Caco-2 (cell line): Measurements from ENCODE around the gene HPN. TPM values are rescaled to one million over a fixed set of nuclear protein-coding genes. Genes with fewer than 3 reads are reported as not detected.
"Not testable (repeated sequence)": the region's sequence is repeated elsewhere in the genome, so short reads cannot be mapped to it uniquely, and the experiment has no call there.

Source experiments
- BruUV-seq: library from RNA; stranded (reverse); fragments of 400-500 nt; replicated peaks from 2 replicates; lab custom pipeline; 2021; lab: Mats Ljungman, UMichigan
- CTCF ChIA-PET: fragments of 300-600 bp; sonication (Branson Sonifier 250); formaldehyde crosslinking; loops from one replicate; lab custom pipeline; 2022; ENCODE audit warnings: antibody characterized with exemption; lab: Charles Lee
- POLR2A ChIA-PET: fragments of 300-600 bp; sonication (Branson Sonifier 250); formaldehyde crosslinking; loops from one replicate; lab custom pipeline; 2022; ENCODE audit warnings: antibody characterized with exemption; lab: Charles Lee
- DNase-seq, 2 experiments: peaks; one replicate each; pipeline versions ENCODE4 v3.0.0 to v3.0.0-alpha.2; 2020 to 2022
- H3K27me3 ChIP-seq: replicated peaks from 2 replicates; pipeline ENCODE4 v1.6.0; 2011; ENCODE audit warnings: low read length; ENCODE audit not compliant: control insufficient read depth, insufficient read depth
- H3K36me3 ChIP-seq: 2 replicates; pipeline ENCODE4 v1.5.1; 2011; ENCODE audit warnings: low read length; ENCODE audit not compliant: control insufficient read depth, insufficient read depth
- H3K4me1 ChIP-seq: fragments of 250-450 bp; sonication (Bioruptor Pico); 2 replicates; pipeline ENCODE4 v1.5.1; 2020; ENCODE audit warnings: mild to moderate bottlenecking
- H3K4me3 ChIP-seq: 2 replicates; pipeline ENCODE4 v1.5.1; 2011; ENCODE audit warnings: low read depth, mild to moderate bottlenecking, control low read depth, low read length
- H3K9me3 ChIP-seq: fragments of 250-450 bp; sonication (Bioruptor Pico); 2 replicates; pipeline ENCODE4 v1.5.1; 2020; ENCODE audit warnings: mild to moderate bottlenecking, moderate library complexity
- H3K27ac Mint-ChIP-seq: one replicate; pipeline ENCODE4 v1.8.0; 2022; ENCODE audit warnings: mixed read lengths; ENCODE audit not compliant: unreplicated experiment
- H3K27me3 Mint-ChIP-seq: one replicate; pipeline ENCODE4 v1.8.0; 2022; ENCODE audit warnings: mixed read lengths; ENCODE audit not compliant: insufficient read depth, unreplicated experiment
- H3K36me3 Mint-ChIP-seq: one replicate; pipeline ENCODE4 v1.8.0; 2022; ENCODE audit warnings: mild to moderate bottlenecking, mixed read lengths; ENCODE audit not compliant: insufficient read depth, unreplicated experiment
- H3K4me1 Mint-ChIP-seq: one replicate; pipeline ENCODE4 v1.8.0; 2022; ENCODE audit warnings: low read depth, mixed read lengths; ENCODE audit not compliant: unreplicated experiment
- H3K4me3 Mint-ChIP-seq: one replicate; pipeline ENCODE4 v1.8.0; 2022; ENCODE audit warnings: mild to moderate bottlenecking, moderate library complexity, mixed read lengths; ENCODE audit not compliant: unreplicated experiment
- H3K9me3 Mint-ChIP-seq: one replicate; pipeline ENCODE4 v1.8.0; 2022; ENCODE audit warnings: mixed read lengths; ENCODE audit not compliant: unreplicated experiment
- intact Hi-C: fragments of 100-400 bp; cut with micrococcal nuclease; formaldehyde crosslinking; loops from one replicate; pipeline ENCODE4 v1.10.0; 2022; ENCODE audit not compliant: unreplicated experiment
- total RNA-seq: library from RNA; stranded (reverse); gene quantifications from 2 replicates; pipeline ENCODE4 v1.2.3, GENCODE V29; 2022
- TF ChIP-seq, protein P1 (sequence below), 2 experiments: fragments of 200-600 bp in 1 of 2; IDR thresholded peaks; 1 replicate in 1 of 2; 2 replicates in 1 of 2; pipeline versions ENCODE4 v1.5.1 to v1.8.0; 2011 to 2022; ENCODE audit warnings: antibody characterized with exemption in 1 of 2, control low read depth in 1 of 2, inconsistent platforms in 1 of 2, low read depth in 1 of 2, low read length in 1 of 2, mild to moderate bottlenecking in 1 of 2, moderate library complexity in 1 of 2; ENCODE audit not compliant: insufficient read depth in 1 of 2, severe bottlenecking in 1 of 2, unreplicated experiment in 1 of 2

Gene HPN
- total RNA-seq, 1 experiment from 2014 or later = 20.8 TPM

- intact Hi-C loops = loop anchor here (1.0 kb wide), 1 partner anchor 41 kb away; no protein-coding TSS in a partner anchor
- POLR2A ChIA-PET = no interaction called here
These were observed 27.4 kb upstream of the HPN start for GRCh38 chr19:35013820-35014754.

GRCh38 chr19:35014774-35015173 is 26.7 kb upstream of the HPN start:
- not testable (repeated sequence) for H3K27ac Mint-ChIP-seq
- CTCF ChIA-PET = interaction anchor here (1.0 kb wide), 1 partner anchor 9 kb away, joined by 5 read pairs; no protein-coding TSS in a partner anchor

More at GRCh38 chr19:35013820-35014754, 27.4 kb upstream of the HPN start:
- H3K27me3 Mint-ChIP-seq = no peaks in the 10 kb centered on the region
- BruUV-seq = no TSS peak
- no peak for DNase-seq
- H3K36me3 Mint-ChIP-seq = peaks cover 97% of the 10 kb centered on the region
- no peaks in the 10 kb centered on the region for H3K4me1 ChIP-seq
- CTCF ChIA-PET = interaction anchor here (1.0 kb wide), 2 partner anchors 8 to 42 kb away, joined by 5 read pairs; no protein-coding TSS in a partner anchor
- H3K4me3 Mint-ChIP-seq = peak overlapping the region; percentile 32
- H3K27ac Mint-ChIP-seq = peak overlapping the region; percentile 19
- no peaks in the 10 kb centered on the region for H3K27me3 ChIP-seq
- H3K4me1 Mint-ChIP-seq = peaks cover 8% of the 10 kb centered on the region
- peaks cover 13% of the 10 kb centered on the region for H3K36me3 ChIP-seq
- no peaks in the 10 kb centered on the region for H3K9me3 Mint-ChIP-seq
- H3K9me3 ChIP-seq = no peaks in the 10 kb centered on the region
- TF ChIP-seq, protein P1, sequence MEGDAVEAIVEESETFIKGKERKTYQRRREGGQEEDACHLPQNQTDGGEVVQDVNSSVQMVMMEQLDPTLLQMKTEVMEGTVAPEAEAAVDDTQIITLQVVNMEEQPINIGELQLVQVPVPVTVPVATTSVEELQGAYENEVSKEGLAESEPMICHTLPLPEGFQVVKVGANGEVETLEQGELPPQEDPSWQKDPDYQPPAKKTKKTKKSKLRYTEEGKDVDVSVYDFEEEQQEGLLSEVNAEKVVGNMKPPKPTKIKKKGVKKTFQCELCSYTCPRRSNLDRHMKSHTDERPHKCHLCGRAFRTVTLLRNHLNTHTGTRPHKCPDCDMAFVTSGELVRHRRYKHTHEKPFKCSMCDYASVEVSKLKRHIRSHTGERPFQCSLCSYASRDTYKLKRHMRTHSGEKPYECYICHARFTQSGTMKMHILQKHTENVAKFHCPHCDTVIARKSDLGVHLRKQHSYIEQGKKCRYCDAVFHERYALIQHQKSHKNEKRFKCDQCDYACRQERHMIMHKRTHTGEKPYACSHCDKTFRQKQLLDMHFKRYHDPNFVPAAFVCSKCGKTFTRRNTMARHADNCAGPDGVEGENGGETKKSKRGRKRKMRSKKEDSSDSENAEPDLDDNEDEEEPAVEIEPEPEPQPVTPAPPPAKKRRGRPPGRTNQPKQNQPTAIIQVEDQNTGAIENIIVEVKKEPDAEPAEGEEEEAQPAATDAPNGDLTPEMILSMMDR (IDR thresholded peaks at IDR 0.05; ENCODE audit: insufficient read depth in 1 of 2, low read depth in 1 of 2, low read length in 1 of 2, severe bottlenecking in 1 of 2, unreplicated experiment in 1 of 2) = no peak
- H3K4me3 ChIP-seq = no peak overlapping the region

DNA sequence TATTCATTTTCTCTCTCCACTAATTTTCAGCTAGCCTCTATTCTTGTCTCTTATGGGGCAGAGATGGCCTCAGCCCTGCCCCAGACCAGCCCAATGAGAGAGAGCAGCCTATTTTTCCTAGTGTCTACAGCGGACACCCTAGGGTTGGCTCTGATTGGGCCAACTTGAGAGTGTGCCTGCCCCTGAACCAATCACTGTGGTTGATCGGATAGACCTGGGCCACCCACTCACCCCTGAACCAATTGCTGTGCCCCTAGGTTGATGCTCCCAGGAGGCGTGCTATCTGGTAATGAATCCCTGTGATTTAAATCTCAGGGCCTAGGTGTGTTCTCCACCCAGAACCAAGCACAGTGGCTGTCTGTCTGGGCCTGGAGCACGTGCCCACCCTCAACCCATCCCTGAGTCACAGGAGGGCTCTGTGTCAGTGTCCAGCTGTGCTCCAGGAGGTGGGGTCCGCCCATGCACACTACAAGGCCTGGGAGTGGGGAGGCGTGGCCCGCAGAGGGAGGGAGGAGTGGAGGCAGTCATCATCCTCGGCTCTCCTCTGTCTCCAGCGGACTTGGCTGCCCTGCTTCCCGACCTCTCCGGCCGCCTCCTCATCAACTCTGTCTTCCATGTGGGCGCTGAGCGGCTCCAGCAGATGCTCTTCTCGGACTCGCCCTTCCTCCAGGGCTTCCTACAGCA is 26.1 kb upstream of the HPN start:
- POLR2A ChIA-PET = no interaction called here

More at GRCh38 chr19:35014774-35015173, 26.7 kb upstream of the HPN start:
- POLR2A ChIA-PET, H3K4me1 ChIP-seq, intact Hi-C loops, H3K4me1 Mint-ChIP-seq, H3K4me3 ChIP-seq, H3K9me3 ChIP-seq, H3K27me3 ChIP-seq, DNase-seq, H3K4me3 Mint-ChIP-seq, BruUV-seq, H3K27me3 Mint-ChIP-seq, H3K9me3 Mint-ChIP-seq: not testable (repeated sequence)
- H3K36me3 ChIP-seq = peaks cover 10% of the 10 kb centered on the region
- H3K36me3 Mint-ChIP-seq = peaks cover 97% of the 10 kb centered on the region

More for the DNA sequence above, 26.1 kb upstream of the HPN start:
- TF ChIP-seq, protein P1 (IDR thresholded peaks at IDR 0.05; ENCODE audit: insufficient read depth in 1 of 2, low read depth in 1 of 2, low read length in 1 of 2, severe bottlenecking in 1 of 2, unreplicated experiment in 1 of 2) = no peak
- Mint-ChIP-seq H3K27ac (peak overlapping the region; percentile 19), H3K36me3 (peaks cover 98% of the 10 kb centered on the region), H3K9me3 (no peaks in the 10 kb centered on the region), H3K4me1 (peaks cover 8% of the 10 kb centered on the region), H3K27me3 (no peaks in the 10 kb centered on the region), H3K4me3 (no peak overlapping the region)
- intact Hi-C loops = no loop called here
- Histone ChIP-seq H3K4me3 (no peak overlapping the region), H3K4me1 (no peaks in the 10 kb centered on the region), H3K27me3 (no peaks in the 10 kb centered on the region), H3K9me3 (no peaks in the 10 kb centered on the region), H3K36me3 (peaks cover 10% of the 10 kb centered on the region)
- BruUV-seq = no TSS peak
- CTCF ChIA-PET = no interaction called here
- DNase-seq = no peak
